Measurements from ENCODE around the gene NRP1.

- TF ChIP-seq, protein P1, sequence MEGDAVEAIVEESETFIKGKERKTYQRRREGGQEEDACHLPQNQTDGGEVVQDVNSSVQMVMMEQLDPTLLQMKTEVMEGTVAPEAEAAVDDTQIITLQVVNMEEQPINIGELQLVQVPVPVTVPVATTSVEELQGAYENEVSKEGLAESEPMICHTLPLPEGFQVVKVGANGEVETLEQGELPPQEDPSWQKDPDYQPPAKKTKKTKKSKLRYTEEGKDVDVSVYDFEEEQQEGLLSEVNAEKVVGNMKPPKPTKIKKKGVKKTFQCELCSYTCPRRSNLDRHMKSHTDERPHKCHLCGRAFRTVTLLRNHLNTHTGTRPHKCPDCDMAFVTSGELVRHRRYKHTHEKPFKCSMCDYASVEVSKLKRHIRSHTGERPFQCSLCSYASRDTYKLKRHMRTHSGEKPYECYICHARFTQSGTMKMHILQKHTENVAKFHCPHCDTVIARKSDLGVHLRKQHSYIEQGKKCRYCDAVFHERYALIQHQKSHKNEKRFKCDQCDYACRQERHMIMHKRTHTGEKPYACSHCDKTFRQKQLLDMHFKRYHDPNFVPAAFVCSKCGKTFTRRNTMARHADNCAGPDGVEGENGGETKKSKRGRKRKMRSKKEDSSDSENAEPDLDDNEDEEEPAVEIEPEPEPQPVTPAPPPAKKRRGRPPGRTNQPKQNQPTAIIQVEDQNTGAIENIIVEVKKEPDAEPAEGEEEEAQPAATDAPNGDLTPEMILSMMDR (IDR thresholded peaks at IDR 0.05) = no peak
- no peak for TF ChIP-seq POLR2A (IDR thresholded peaks at IDR 0.05)
- TF ChIP-seq EP300 (IDR thresholded peaks at IDR 0.05) = no peak
Measured at GRCh38 chr10:33215154-33215553, 119.3 kb downstream of the NRP1 start.
